SH-SY5Y (cell line): ENCODE measurements around the gene FYB2.

Experiments
- GATA2 ChIP-seq: IDR thresholded peaks from 2 replicates; pipeline ENCODE4 v1.6.1; 2011; ENCODE audit warnings: mild to moderate bottlenecking, low read depth, low read length
- GATA3 ChIP-seq: IDR thresholded peaks from 2 replicates; pipeline ENCODE4 v1.6.1; 2011; ENCODE audit warnings: low read depth, mild to moderate bottlenecking, low read length, moderate library complexity

GRCh38 chr1:56825436-56825835 lies 6.2 kb upstream of the FYB2 start:
- TF ChIP-seq GATA2 = no peak
- TF ChIP-seq GATA3 = no peak
